Osteocyte (in vitro differentiated cells): ENCODE results near the gene KIFC3. TPM values are rescaled to one million over a fixed set of nuclear protein-coding genes. Genes with fewer than 3 reads are reported as not detected.
"Not testable (repeated sequence)": the region's sequence is repeated elsewhere in the genome, so short reads cannot be mapped to it uniquely, and the experiment has no call there.

Experiments used
- DNase-seq: peaks from one replicate; pipeline ENCODE4 v3.0.0; 2021; ENCODE audit warnings: mixed read lengths; ENCODE audit not compliant: unreplicated experiment; ENCODE audit errors: extremely low spot score
- H3K27ac Mint-ChIP-seq: one replicate; pipeline ENCODE4 v1.8.0; 2021; ENCODE audit warnings: mild to moderate bottlenecking, mixed read lengths; ENCODE audit not compliant: unreplicated experiment
- H3K27me3 Mint-ChIP-seq: one replicate; pipeline ENCODE4 v1.8.0; 2021; ENCODE audit warnings: mixed read lengths; ENCODE audit not compliant: unreplicated experiment
- H3K36me3 Mint-ChIP-seq: one replicate; pipeline ENCODE4 v1.8.0; 2021; ENCODE audit warnings: mixed read lengths; ENCODE audit not compliant: unreplicated experiment
- H3K4me1 Mint-ChIP-seq: one replicate; pipeline ENCODE4 v1.8.0; 2021; ENCODE audit warnings: mixed read lengths; ENCODE audit not compliant: unreplicated experiment
- H3K4me3 Mint-ChIP-seq: one replicate; pipeline ENCODE4 v1.8.0; 2021; ENCODE audit warnings: mild to moderate bottlenecking, moderate library complexity, mixed read lengths; ENCODE audit not compliant: unreplicated experiment
- H3K9me3 Mint-ChIP-seq: one replicate; pipeline ENCODE4 v1.8.0; 2021; ENCODE audit warnings: mixed read lengths; ENCODE audit not compliant: unreplicated experiment
- CTCF ChIP-seq: fragments of 200-600 bp; sonication (generic); IDR thresholded peaks from 2 replicates; pipeline ENCODE4 v1.5.0; 2021; ENCODE audit warnings: antibody characterized with exemption, mild to moderate bottlenecking, moderate library complexity
- total RNA-seq: library from RNA; stranded (reverse); gene quantifications from 2 replicates; pipeline ENCODE4 v1.2.1, GENCODE V29; 2021

KIFC3 gene
- total RNA-seq, 1 donor from 2014 or later, result 196 TPM

- TF ChIP-seq CTCF, result no peak
Measured at GRCh38 chr16:57730771-57731730, 71.2 kb downstream of the KIFC3 start.

GRCh38 chr16:57729852-57730251, 72.4 kb downstream of the KIFC3 start:
- H3K9me3 Mint-ChIP-seq, H3K36me3 Mint-ChIP-seq, H3K27ac Mint-ChIP-seq, H3K4me3 Mint-ChIP-seq, DNase-seq, H3K27me3 Mint-ChIP-seq, H3K4me1 Mint-ChIP-seq: not testable (repeated sequence)

More at GRCh38 chr16:57730771-57731730, 71.2 kb downstream of the KIFC3 start:
- DNase-seq, result no peak
- no peak overlapping the region for H3K27ac Mint-ChIP-seq
- H3K4me3 Mint-ChIP-seq, result no peak overlapping the region
- H3K4me1 Mint-ChIP-seq, result peaks cover 15% of the 10 kb centered on the region
- H3K27me3 Mint-ChIP-seq, result no peaks in the 10 kb centered on the region
- H3K9me3 Mint-ChIP-seq, result no peaks in the 10 kb centered on the region
- H3K36me3 Mint-ChIP-seq, result no peaks in the 10 kb centered on the region

GRCh38 chr16:57729182-57729484, 73.2 kb downstream of the KIFC3 start:
- no peaks in the 10 kb centered on the region for H3K4me1 Mint-ChIP-seq
- H3K36me3 Mint-ChIP-seq, result no peaks in the 10 kb centered on the region
- H3K9me3 Mint-ChIP-seq, result no peaks in the 10 kb centered on the region
- TF ChIP-seq CTCF, result no peak
- no peaks in the 10 kb centered on the region for H3K27me3 Mint-ChIP-seq
- no peak overlapping the region for H3K4me3 Mint-ChIP-seq
- no peak overlapping the region for H3K27ac Mint-ChIP-seq
- DNase-seq, result no peak

GRCh38 chr16:57728336-57729181, 73.7 kb downstream of the KIFC3 start:
- H3K27ac Mint-ChIP-seq, result no peak overlapping the region

GRCh38 chr16:57727610-57728009, 74.7 kb downstream of the KIFC3 start:
- Mint-ChIP-seq H3K4me3 (no peak overlapping the region), H3K27me3 (no peaks in the 10 kb centered on the region), H3K4me1 (no peaks in the 10 kb centered on the region), H3K9me3 (no peaks in the 10 kb centered on the region), H3K27ac (no peak overlapping the region), H3K36me3 (no peaks in the 10 kb centered on the region)
- DNase-seq, result no peak
- TF ChIP-seq CTCF, result peak; percentile 10

More at GRCh38 chr16:57728336-57729181, 73.7 kb downstream of the KIFC3 start:
- H3K9me3 Mint-ChIP-seq, result no peaks in the 10 kb centered on the region
- no peaks in the 10 kb centered on the region for H3K27me3 Mint-ChIP-seq
- H3K36me3 Mint-ChIP-seq, result no peaks in the 10 kb centered on the region
- no peaks in the 10 kb centered on the region for H3K4me1 Mint-ChIP-seq
- no peak for DNase-seq
- no peak for TF ChIP-seq CTCF
- no peak overlapping the region for H3K4me3 Mint-ChIP-seq
